Activated CD8-positive, alpha-beta memory T cell treated with anti-CD3 and anti-CD28 coated beads for 36 hours (primary cell): ENCODE results near the gene SFMBT2. TPM values are rescaled to one million over a fixed set of nuclear protein-coding genes. Genes with fewer than 3 reads are reported as not detected.

Experiments used
- CTCF ChIA-PET: fragments of 350-600 bp; sonication (Branson Sonifier 250); formaldehyde crosslinking; loops from one replicate; lab custom pipeline; 2021; ENCODE audit warnings: antibody characterized with exemption; lab: Charles Lee
- POLR2A ChIA-PET: fragments of 350-600 bp; sonication (Branson Sonifier 250); formaldehyde crosslinking; loops from one replicate; lab custom pipeline; 2021; ENCODE audit warnings: antibody characterized with exemption; lab: Charles Lee
- total RNA-seq, 2 experiments: library from RNA; stranded (reverse); gene quantifications; one replicate each; pipeline ENCODE4 v1.2.3, GENCODE V29; 2021

Gene SFMBT2
- total RNA-seq, 2 experiments from 2014 or later: 22.6 to 23.0 TPM

DNA sequence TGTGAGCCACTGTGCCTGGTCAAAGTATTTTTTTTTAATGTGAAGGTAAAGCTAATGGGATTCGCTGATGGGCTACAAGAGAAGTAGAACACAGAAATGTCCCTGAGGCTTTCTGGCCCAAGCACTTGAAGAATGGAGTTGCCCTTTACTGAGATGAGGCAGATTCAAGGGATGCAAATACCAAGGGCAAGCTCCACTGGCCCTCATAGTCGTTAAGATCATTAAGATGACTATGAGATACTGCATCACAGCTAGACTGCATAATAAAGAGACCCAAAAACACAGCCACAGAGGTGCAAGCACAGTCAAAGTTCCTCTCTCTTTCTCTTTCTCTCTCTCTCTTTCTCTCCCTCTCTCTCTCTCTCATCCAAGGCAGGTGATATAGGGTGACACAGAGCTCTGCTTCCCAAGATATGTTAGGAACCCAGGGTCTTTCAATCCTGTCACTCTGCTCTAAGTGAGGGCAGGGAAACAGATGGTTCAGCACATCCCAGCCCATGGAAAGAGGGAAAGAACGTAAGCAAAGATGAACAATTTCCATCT, 117.4 kb downstream of the SFMBT2 start:
- ChIA-PET CTCF (interaction anchor here (1.0 kb wide), 1 partner anchor 34 kb away, joined by 3 read pairs; no protein-coding TSS in a partner anchor), POLR2A (no interaction called here)

GRCh38 chr10:7291487-7292270, 119.2 kb downstream of the SFMBT2 start:
- ChIA-PET CTCF (no interaction called here), POLR2A (no interaction called here)

GRCh38 chr10:7288060-7288690, 122.7 kb downstream of the SFMBT2 start:
- CTCF ChIA-PET: no interaction called here
- POLR2A ChIA-PET: no interaction called here

GRCh38 chr10:7287377-7287776, 123.5 kb downstream of the SFMBT2 start:
- POLR2A ChIA-PET: no interaction called here
- CTCF ChIA-PET: no interaction called here

DNA sequence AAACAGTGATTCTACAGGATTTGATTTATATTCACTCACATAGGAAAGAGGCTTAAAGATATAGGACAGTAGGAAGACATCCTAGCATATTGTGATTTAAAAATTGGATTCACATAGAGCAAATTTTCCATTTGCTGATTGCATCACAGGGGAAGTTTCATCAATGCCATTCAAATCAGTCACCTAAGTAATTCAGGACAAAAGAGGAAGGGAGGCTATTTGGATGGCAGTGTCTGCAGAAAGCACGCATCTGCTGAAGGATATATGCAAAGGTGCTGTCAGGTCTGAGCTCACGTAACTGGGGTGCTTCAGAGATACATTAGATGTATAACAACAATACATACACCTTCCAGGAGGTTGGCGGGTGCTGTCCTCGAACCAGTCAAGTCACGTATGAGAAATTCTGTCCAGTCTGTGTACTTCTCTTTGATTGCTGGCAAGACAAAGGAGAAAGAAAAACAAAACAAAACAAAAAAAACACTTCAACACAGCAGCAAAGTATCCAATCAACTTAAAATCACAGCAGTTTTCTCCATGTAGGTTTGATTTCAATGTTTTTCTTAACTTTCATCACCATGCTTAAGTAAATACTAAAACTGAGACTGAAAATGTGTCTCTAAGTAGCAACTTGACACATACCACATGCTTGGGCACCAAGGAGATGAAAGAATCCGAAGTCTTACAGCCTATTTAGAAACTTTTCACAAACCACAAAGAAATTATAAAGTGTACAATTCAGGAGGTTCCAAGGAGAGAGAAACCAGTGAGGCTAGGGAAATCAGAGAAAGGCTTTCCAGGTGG, 125.1 kb downstream of the SFMBT2 start:
- ChIA-PET CTCF (no interaction called here), POLR2A (no interaction called here)

GRCh38 chr10:7283246-7283645, 127.6 kb downstream of the SFMBT2 start:
- POLR2A ChIA-PET: no interaction called here
- CTCF ChIA-PET: no interaction called here

DNA sequence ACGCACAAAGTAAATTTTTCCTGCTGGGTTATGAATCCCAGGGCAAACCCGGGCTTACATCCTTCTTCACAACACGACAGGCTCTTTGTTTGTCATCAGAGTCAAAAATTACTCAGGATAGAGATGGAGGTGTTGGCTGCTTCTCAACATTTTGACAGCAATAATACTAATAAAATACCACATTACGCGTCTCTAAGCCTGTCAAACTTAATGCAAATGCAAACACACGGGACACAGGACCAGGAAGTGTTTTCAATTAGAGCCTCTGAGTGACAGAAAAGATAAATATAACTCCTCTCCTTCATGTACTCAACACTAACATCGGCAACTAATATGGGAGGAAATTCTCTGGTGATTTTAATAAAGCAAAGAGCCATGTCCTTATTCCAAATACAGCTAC, 128.4 kb downstream of the SFMBT2 start:
- ChIA-PET CTCF (no interaction called here), POLR2A (no interaction called here)

DNA sequence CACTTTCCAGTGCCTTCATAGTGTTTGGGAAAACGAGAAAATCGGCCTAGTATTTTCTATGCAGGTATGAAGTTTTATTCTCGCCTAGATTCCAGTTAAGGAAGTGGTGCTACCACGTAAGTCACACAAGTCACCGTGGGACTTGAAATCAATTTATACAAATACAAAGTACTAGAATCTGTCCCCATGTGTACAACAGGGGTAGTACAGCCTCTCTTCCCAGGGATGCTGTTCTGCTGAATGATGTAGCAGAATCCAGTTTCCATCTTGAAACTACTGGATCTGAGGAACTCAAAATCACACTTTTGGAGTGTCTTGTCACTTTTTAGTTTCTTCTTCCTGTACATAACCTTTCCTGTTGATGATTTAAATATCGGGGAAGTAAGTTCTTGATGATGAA, 129.4 kb downstream of the SFMBT2 start:
- CTCF ChIA-PET: no interaction called here
- POLR2A ChIA-PET: no interaction called here

GRCh38 chr10:7279303-7279702, 131.5 kb downstream of the SFMBT2 start:
- ChIA-PET POLR2A (no interaction called here), CTCF (no interaction called here)

- ChIA-PET CTCF (no interaction called here), POLR2A (no interaction called here)
Measured at GRCh38 chr10:7277867-7278266, 133.0 kb downstream of the SFMBT2 start.

DNA sequence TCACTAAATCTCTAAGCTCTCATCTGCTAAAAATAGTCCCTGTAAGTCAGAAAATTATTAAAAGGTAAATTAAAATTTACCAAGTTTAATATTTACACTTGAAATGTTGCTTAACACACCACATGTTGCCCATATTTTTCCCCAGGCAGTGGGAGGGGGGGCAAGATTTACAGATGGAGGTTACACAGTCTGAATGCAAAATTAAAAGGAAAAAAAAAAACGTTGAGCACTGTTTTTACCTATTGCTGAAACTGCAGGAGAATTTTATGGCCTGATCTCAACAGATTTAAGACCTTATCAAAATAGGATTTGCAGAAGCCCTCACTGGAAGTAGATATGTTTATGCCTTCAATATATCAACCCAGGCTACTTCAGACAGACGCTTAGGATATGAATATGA, 133.4 kb downstream of the SFMBT2 start:
- CTCF ChIA-PET: no interaction called here
- POLR2A ChIA-PET: no interaction called here

DNA sequence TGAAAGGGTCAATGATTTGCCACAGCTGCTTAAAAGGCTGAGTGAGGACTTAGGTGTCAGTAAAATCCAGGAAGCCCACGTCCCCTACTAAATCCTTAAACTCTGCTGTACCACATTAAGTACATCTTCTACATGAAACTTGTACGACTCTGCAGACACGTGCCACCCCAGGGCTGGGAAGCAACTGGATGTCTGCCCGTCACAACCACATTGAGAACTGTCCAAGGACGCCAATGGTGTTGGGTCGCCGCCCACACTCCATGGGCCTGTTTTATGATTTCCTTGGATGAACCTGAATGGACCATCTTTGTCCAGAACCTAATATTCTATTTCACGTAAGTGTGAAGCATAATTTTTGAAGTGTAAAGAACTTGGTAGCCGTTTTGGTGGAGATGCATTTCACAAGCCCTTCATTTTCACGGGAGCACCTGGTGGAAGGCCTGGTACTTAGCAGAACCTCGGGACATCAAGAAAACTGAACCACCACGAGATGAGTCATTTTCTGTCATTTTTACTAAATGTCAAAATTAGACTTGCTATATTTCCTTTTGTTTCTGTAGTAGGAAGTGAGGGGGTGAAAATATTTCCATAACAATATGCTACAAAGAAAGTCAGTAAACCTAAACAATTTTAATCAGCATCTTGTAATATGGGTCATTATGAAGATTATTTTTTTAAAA, 134.9 kb downstream of the SFMBT2 start:
- CTCF ChIA-PET: interaction anchor here (1.0 kb wide), 1 partner anchor 16 kb away, joined by 3 read pairs; no protein-coding TSS in a partner anchor

DNA sequence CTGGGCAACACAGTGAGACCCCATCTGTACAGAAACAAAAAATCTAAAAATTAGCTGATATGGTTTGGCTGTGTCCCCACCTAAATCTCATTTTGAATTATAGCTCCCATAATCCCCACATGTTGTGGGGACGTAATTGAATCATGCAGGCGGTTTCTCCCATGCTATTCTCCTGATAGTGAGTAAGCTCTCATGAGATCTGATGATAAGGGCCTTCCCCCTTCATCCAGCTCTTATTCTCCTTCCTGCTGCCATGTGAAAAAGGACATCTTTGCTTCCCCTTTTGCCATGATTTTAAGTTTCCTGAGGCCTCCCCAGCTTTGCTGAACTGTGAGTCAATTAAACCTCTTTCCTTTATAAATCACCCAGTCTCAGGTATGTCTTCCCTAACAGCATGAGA, 136.5 kb downstream of the SFMBT2 start:
- ChIA-PET CTCF (interaction anchor here (0.6 kb wide), 1 partner anchor 148 kb away, joined by 3 read pairs; no protein-coding TSS in a partner anchor), POLR2A (no interaction called here)

More for the DNA sequence above, 134.9 kb downstream of the SFMBT2 start:
- POLR2A ChIA-PET: no interaction called here

GRCh38 chr10:7272008-7272407, 138.8 kb downstream of the SFMBT2 start:
- ChIA-PET POLR2A (interaction anchor here (1.5 kb wide), 1 partner anchor 13 kb away, joined by 6 read pairs; no protein-coding TSS in a partner anchor), CTCF (interaction anchor here (0.6 kb wide), 1 partner anchor 91 kb away, joined by 3 read pairs; no protein-coding TSS in a partner anchor)

DNA sequence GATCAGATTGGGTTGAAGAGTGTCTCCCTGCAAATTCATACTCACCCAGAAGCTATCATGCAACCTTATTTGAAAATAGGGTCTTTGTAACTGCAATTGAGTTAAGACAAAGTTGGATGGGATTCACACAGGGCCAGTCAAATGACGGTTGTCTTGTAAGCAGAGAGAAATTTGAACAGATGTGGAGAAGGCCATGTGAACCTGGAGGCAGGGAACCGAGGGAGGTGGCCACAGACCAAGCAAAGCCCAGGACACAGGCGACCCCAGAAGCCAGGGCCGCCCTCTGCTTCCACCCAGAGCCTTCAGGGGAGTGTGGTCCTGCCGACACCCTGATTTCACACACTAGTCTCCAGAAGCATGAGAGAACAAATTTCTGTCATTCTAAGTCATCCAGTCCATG, 140.8 kb downstream of the SFMBT2 start:
- ChIA-PET POLR2A (interaction anchor here (1.7 kb wide), 1 partner anchor 141 kb away, joined by 6 read pairs; the partner anchor contains the start of gene SFMBT2), CTCF (no interaction called here)

DNA sequence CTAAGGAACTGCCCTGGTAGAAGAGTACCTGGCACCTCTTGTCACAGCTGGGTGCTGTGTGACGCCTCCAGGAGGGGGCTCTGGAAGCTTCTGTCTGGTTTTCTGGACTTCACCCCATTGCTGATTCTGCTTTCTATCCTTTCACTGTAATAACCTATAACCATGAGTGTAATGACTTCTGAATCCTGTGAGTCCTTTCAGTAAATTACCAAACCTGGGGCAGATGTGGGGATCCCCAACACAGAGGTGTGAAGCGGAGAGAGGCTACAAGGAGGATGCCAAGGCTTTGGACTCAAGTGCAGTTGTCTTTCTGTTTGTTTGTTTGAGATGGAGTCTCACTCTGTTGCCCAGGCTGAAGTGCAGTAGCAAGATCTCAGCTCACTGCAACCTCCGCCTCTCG, 143.7 kb downstream of the SFMBT2 start:
- CTCF ChIA-PET: interaction anchor here (2.6 kb wide), 1 partner anchor 8 kb away, joined by 6 read pairs; no protein-coding TSS in a partner anchor
- POLR2A ChIA-PET: no interaction called here

- ChIA-PET CTCF (no interaction called here), POLR2A (no interaction called here)
Measured at GRCh38 chr10:7265396-7266123, 145.3 kb downstream of the SFMBT2 start.

DNA sequence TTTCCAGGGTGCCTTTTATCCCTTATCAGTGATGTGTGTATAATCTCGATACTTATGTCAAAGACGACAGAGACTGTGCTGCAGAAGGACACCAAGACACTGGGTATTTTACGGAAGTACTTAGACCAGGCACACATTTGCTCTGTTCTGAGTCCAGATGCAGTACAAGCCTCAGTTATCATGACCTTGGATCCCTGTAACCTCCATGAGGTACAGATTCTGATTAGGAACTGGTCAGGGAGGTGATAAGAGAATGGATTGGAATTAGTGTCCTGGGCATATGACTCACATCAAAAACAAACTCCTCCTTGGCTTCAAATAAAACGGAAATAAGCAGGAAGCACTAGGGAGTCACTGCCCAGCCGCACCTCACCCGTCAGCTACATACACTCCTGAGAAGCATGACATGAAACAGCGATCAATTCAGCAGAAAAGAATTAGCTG, 146.5 kb downstream of the SFMBT2 start:
- ChIA-PET POLR2A (no interaction called here), CTCF (no interaction called here)
